WTC11 (cell line): ENCODE results near the gene ZNF730. TPM values are rescaled to one million over a fixed set of nuclear protein-coding genes. Genes with fewer than 3 reads are reported as not detected.

Experiments
- ATAC-seq: fragments of 200-7000 bp; cut with Tn5 transposase; 2 replicates; pipeline ENCODE4 v1.10.0; 2021; ENCODE audit warnings: mild to moderate bottlenecking, moderate library complexity
- CTCF ChIA-PET: fragments of 300-600 bp; sonication (Branson Sonifier 250); formaldehyde crosslinking; loops from one replicate; lab custom pipeline; 2021; ENCODE audit warnings: antibody characterized with exemption; lab: Charles Lee
- POLR2A ChIA-PET: fragments of 350-600 bp; sonication (Branson Sonifier 250); formaldehyde crosslinking; loops from one replicate; lab custom pipeline; 2021; ENCODE audit warnings: antibody characterized with exemption; lab: Charles Lee
- DNase-seq: peaks from one replicate; pipeline ENCODE4 v3.0.0; 2021; ENCODE audit warnings: low spot score
- H3K27ac Mint-ChIP-seq: 2 replicates; pipeline ENCODE4 v1.8.0; 2021; ENCODE audit warnings: mixed read lengths
- H3K27me3 Mint-ChIP-seq: 2 replicates; pipeline ENCODE4 v1.8.0; 2021; ENCODE audit warnings: low read depth, mild to moderate bottlenecking, moderate library complexity, mixed read lengths
- H3K36me3 Mint-ChIP-seq: 2 replicates; pipeline ENCODE4 v1.8.0; 2021; ENCODE audit warnings: mixed read lengths
- H3K4me1 Mint-ChIP-seq: 2 replicates; pipeline ENCODE4 v1.8.0; 2022; ENCODE audit warnings: mixed read lengths
- H3K4me3 Mint-ChIP-seq: 2 replicates; pipeline ENCODE4 v1.8.0; 2021; ENCODE audit warnings: mild to moderate bottlenecking, moderate library complexity, mixed read lengths
- H3K9me3 Mint-ChIP-seq: 2 replicates; pipeline ENCODE4 v1.8.0; 2021; ENCODE audit warnings: mixed read lengths
- E2F1 ChIP-seq: sonication (generic); formaldehyde crosslinking; IDR thresholded peaks from 2 replicates; pipeline ENCODE4 v1.8.0; 2022; ENCODE audit warnings: mild to moderate bottlenecking, missing genetic modification reagents
- FOXJ3 ChIP-seq: sonication (generic); formaldehyde crosslinking; IDR thresholded peaks from 2 replicates; pipeline ENCODE4 v1.9.0; 2021; ENCODE audit warnings: missing genetic modification reagents, mild to moderate bottlenecking, borderline replicate concordance
- GRHL2 ChIP-seq: fragments of 250-450 bp; sonication (Bioruptor Pico); IDR thresholded peaks from 2 replicates; pipeline ENCODE4 v1.8.0; 2022; ENCODE audit warnings: mild to moderate bottlenecking, moderate library complexity; ENCODE audit not compliant: insufficient replicate concordance, severe bottlenecking
- MXD4 ChIP-seq: fragments of 250-450 bp; sonication (Bioruptor Pico); IDR thresholded peaks from 2 replicates; pipeline ENCODE4 v1.8.0; 2021; ENCODE audit warnings: mild to moderate bottlenecking, moderate library complexity, borderline replicate concordance
- MYBL2 ChIP-seq: sonication (generic); formaldehyde crosslinking; IDR thresholded peaks from 2 replicates; pipeline ENCODE4 v1.8.1; 2023; ENCODE audit warnings: mild to moderate bottlenecking, moderate library complexity, missing genetic modification reagents
- NR1H2 ChIP-seq: sonication (generic); formaldehyde crosslinking; IDR thresholded peaks from 2 replicates; pipeline ENCODE4 v1.9.0; 2021; ENCODE audit warnings: mild to moderate bottlenecking, moderate library complexity, missing genetic modification reagents
- USF1 ChIP-seq: sonication (generic); formaldehyde crosslinking; IDR thresholded peaks from 2 replicates; pipeline ENCODE4 v1.8.0; 2022; ENCODE audit warnings: mild to moderate bottlenecking, missing genetic modification reagents
- ZNF532 ChIP-seq: fragments of 250-450 bp; sonication (Bioruptor Pico); IDR thresholded peaks from 2 replicates; pipeline ENCODE4 v1.9.0; 2021; ENCODE audit warnings: mild to moderate bottlenecking, borderline replicate concordance
- total RNA-seq: library from RNA; stranded (reverse); gene quantifications from 3 replicates; pipeline ENCODE4 v1.2.3, GENCODE V29; 2021
- TF ChIP-seq, protein P1 (sequence below): sonication (generic); formaldehyde crosslinking; IDR thresholded peaks from 2 replicates; pipeline ENCODE4 v1.8.1; 2023; ENCODE audit warnings: mild to moderate bottlenecking, missing genetic modification reagents
- TF ChIP-seq, protein P2 (sequence below): sonication (generic); formaldehyde crosslinking; conservative IDR thresholded peaks from 2 replicates; pipeline ENCODE4 v1.8.1; 2023; ENCODE audit warnings: mild to moderate bottlenecking, low read depth, missing genetic modification reagents, moderate library complexity
- TF ChIP-seq, protein P3 (sequence below): sonication (generic); formaldehyde crosslinking; IDR thresholded peaks from 2 replicates; pipeline ENCODE4 v1.8.0; 2023; ENCODE audit warnings: mild to moderate bottlenecking, missing genetic modification reagents

Gene ZNF730
- total RNA-seq, 1 experiment from 2014 or later, result 38.0 TPM

DNA sequence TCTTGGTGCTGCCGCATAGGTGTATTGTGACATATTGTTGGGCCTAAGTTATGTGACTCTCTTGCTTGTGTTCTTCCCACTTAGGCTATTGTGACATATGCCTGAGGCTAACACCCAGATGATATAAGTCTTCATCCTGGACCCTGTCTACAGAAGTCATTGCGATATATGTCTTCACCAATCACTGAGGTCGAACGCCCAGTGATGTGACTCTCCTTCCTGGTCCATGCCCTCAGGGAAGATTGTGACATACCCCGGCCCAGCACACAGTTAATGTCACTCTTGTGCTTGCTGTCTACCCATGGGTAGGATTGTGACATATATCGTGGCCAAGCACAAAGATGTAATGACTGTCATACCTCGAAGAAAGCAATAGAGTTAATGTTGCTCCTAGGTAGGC is 16.9 kb upstream of the ZNF730 start (continued):
- TF ChIP-seq, protein P1, sequence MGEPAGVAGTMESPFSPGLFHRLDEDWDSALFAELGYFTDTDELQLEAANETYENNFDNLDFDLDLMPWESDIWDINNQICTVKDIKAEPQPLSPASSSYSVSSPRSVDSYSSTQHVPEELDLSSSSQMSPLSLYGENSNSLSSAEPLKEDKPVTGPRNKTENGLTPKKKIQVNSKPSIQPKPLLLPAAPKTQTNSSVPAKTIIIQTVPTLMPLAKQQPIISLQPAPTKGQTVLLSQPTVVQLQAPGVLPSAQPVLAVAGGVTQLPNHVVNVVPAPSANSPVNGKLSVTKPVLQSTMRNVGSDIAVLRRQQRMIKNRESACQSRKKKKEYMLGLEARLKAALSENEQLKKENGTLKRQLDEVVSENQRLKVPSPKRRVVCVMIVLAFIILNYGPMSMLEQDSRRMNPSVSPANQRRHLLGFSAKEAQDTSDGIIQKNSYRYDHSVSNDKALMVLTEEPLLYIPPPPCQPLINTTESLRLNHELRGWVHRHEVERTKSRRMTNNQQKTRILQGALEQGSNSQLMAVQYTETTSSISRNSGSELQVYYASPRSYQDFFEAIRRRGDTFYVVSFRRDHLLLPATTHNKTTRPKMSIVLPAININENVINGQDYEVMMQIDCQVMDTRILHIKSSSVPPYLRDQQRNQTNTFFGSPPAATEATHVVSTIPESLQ (CRISPR knock-in tag), result no peak
- TF ChIP-seq E2F1 (CRISPR knock-in tag) (no peak), GRHL2 (no peak), NR1H2 (CRISPR knock-in tag) (no peak), USF1 (no peak), ZNF532 (no peak)
- TF ChIP-seq, protein P2, sequence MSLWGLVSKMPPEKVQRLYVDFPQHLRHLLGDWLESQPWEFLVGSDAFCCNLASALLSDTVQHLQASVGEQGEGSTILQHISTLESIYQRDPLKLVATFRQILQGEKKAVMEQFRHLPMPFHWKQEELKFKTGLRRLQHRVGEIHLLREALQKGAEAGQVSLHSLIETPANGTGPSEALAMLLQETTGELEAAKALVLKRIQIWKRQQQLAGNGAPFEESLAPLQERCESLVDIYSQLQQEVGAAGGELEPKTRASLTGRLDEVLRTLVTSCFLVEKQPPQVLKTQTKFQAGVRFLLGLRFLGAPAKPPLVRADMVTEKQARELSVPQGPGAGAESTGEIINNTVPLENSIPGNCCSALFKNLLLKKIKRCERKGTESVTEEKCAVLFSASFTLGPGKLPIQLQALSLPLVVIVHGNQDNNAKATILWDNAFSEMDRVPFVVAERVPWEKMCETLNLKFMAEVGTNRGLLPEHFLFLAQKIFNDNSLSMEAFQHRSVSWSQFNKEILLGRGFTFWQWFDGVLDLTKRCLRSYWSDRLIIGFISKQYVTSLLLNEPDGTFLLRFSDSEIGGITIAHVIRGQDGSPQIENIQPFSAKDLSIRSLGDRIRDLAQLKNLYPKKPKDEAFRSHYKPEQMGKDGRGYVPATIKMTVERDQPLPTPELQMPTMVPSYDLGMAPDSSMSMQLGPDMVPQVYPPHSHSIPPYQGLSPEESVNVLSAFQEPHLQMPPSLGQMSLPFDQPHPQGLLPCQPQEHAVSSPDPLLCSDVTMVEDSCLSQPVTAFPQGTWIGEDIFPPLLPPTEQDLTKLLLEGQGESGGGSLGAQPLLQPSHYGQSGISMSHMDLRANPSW, result no peak

DNA sequence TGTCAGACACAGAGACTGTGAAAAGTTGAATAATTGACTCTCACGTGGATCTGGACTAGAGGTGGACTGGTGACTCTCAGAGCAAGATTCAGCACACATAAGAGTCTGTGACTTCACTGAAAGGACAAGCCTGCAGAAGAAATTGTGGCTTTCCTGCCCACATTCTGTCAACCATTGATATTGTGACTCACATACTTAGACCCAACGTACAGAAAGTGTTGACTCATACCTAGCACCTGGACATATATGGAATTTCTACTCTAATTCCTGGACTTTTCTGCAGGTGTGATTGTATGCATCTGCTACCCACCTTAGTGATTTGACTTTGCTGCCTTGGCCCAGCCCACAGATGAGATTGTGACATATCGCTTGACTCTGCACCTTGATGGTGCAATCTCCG is 15.6 kb upstream of the ZNF730 start:
- Mint-ChIP-seq H3K4me1 (no peaks in the 10 kb centered on the region), H3K9me3 (peaks cover 26% of the 10 kb centered on the region; the same call in 1 of the 2 replicates)
- DNase-seq, result no peak
- TF ChIP-seq MYBL2, result no peak
- no peak for TF ChIP-seq NR1H2 (CRISPR knock-in tag)
- no peak for TF ChIP-seq MXD4 (CRISPR knock-in tag)
- no peak for TF ChIP-seq E2F1 (CRISPR knock-in tag)
- no peak for TF ChIP-seq FOXJ3
- TF ChIP-seq, protein P3, sequence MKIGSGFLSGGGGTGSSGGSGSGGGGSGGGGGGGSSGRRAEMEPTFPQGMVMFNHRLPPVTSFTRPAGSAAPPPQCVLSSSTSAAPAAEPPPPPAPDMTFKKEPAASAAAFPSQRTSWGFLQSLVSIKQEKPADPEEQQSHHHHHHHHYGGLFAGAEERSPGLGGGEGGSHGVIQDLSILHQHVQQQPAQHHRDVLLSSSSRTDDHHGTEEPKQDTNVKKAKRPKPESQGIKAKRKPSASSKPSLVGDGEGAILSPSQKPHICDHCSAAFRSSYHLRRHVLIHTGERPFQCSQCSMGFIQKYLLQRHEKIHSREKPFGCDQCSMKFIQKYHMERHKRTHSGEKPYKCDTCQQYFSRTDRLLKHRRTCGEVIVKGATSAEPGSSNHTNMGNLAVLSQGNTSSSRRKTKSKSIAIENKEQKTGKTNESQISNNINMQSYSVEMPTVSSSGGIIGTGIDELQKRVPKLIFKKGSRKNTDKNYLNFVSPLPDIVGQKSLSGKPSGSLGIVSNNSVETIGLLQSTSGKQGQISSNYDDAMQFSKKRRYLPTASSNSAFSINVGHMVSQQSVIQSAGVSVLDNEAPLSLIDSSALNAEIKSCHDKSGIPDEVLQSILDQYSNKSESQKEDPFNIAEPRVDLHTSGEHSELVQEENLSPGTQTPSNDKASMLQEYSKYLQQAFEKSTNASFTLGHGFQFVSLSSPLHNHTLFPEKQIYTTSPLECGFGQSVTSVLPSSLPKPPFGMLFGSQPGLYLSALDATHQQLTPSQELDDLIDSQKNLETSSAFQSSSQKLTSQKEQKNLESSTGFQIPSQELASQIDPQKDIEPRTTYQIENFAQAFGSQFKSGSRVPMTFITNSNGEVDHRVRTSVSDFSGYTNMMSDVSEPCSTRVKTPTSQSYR, result no peak
- TF ChIP-seq, all 79 proteins: peak for 0
- Mint-ChIP-seq H3K4me3 (no peak overlapping the region), H3K27me3 (no peaks in the 10 kb centered on the region), H3K27ac (no peak overlapping the region), H3K36me3 (peaks cover 75% of the 10 kb centered on the region)
- ChIA-PET POLR2A (no interaction called here), CTCF (no interaction called here)
- no peak for ATAC-seq
